H1 (cell line): ENCODE results near the gene ASPHD2. TPM values are rescaled to one million over a fixed set of nuclear protein-coding genes. Genes with fewer than 3 reads are reported as not detected.

Experiments used
- CTCF ChIA-PET: fragments of 300-600 bp; sonication (Branson Sonifier 250); formaldehyde crosslinking; loops from one replicate; lab custom pipeline; 2021; ENCODE audit not compliant: partially characterized antibody; lab: Charles Lee
- POLR2A ChIA-PET: fragments of 300-600 bp; sonication (Branson Sonifier 250); formaldehyde crosslinking; loops from one replicate; lab custom pipeline; 2021; ENCODE audit warnings: inconsistent platforms; ENCODE audit not compliant: partially characterized antibody; lab: Charles Lee
- DNase-seq, 2 experiments: peaks; one replicate each; pipeline versions ENCODE4 v3.0.0 to v3.0.0-alpha.2; 2010 to 2022; ENCODE audit warnings: low spot score in 2 of 2, low read depth in 1 of 2, mixed read lengths in 1 of 2
- FAIRE-seq: peaks from 2 replicates; lab custom pipeline; 2011; peaks lifted over from hg19 to GRCh38; lab: Jason Lieb, UNC
- H2AFZ ChIP-seq: 2 replicates; pipeline ENCODE4 v1.8.1; 2012; ENCODE audit warnings: low read length, inconsistent platforms
- H2AK5ac ChIP-seq: 2 replicates; pipeline ENCODE4 v1.6.1; 2013; ENCODE audit warnings: low read depth, low read length
- H2BK120ac ChIP-seq: replicated peaks from 2 replicates; pipeline ENCODE3; 2013; ENCODE audit warnings: low read depth, low read length, inconsistent platforms
- H2BK12ac ChIP-seq: 2 replicates; pipeline ENCODE4 v1.6.1; 2013; ENCODE audit warnings: low read depth, low read length
- H2BK15ac ChIP-seq: 2 replicates; pipeline ENCODE4 v1.6.1; 2013; ENCODE audit warnings: low read length
- H2BK20ac ChIP-seq: 2 replicates; pipeline ENCODE4 v1.6.1; 2013; ENCODE audit warnings: low read length
- H2BK5ac ChIP-seq: 2 replicates; pipeline ENCODE4 v1.6.1; 2013; ENCODE audit warnings: low read depth, low read length
- H3K14ac ChIP-seq: 2 replicates; pipeline ENCODE4 v1.6.1; 2013; ENCODE audit warnings: inconsistent platforms; ENCODE audit not compliant: insufficient read length
- H3K18ac ChIP-seq: 2 replicates; pipeline ENCODE4 v1.6.1; 2013; ENCODE audit warnings: low read length; ENCODE audit errors: extremely low read depth
- H3K23ac ChIP-seq: 2 replicates; pipeline ENCODE4 v1.6.1; 2013; ENCODE audit warnings: inconsistent platforms; ENCODE audit not compliant: insufficient read length
- H3K23me2 ChIP-seq: 2 replicates; pipeline ENCODE4 v1.6.1; 2013; ENCODE audit warnings: low read depth, low read length
- H3K27ac ChIP-seq: 2 replicates; pipeline ENCODE4 v1.6.1; 2011; ENCODE audit warnings: low read depth, low read length, inconsistent platforms
- H3K27me3 ChIP-seq, 4 experiments: replicated peaks in 1 of 4; 1 replicate in 1 of 4; 2 replicates in 3 of 4; pipeline versions ENCODE4 v1.6.1 to v1.8.1; 2011 to 2013; ENCODE audit warnings: low read length in 3 of 4, mild to moderate bottlenecking in 3 of 4, inconsistent platforms in 2 of 4, mixed read lengths in 2 of 4, moderate library complexity in 1 of 4; ENCODE audit not compliant: control insufficient read depth in 3 of 4, insufficient read depth in 3 of 4; ENCODE audit errors: extremely low read depth in 1 of 4
- H3K36me3 ChIP-seq, 4 experiments: 2 replicates each; pipeline versions ENCODE4 v1.6.1 to v1.8.1; 2011 to 2013; ENCODE audit warnings: mild to moderate bottlenecking in 4 of 4, low read length in 3 of 4, moderate library complexity in 2 of 4, control low read depth in 1 of 4, inconsistent platforms in 1 of 4; ENCODE audit not compliant: insufficient read depth in 4 of 4, control insufficient read depth in 2 of 4
- H3K4ac ChIP-seq: replicated peaks from 2 replicates; pipeline ENCODE3; 2013; ENCODE audit warnings: low read length, low read depth, mixed read lengths, inconsistent platforms; ENCODE audit not compliant: insufficient read length
- H3K4me1 ChIP-seq, 4 experiments: replicated peaks in 1 of 4; 1 replicate in 1 of 4; 2 replicates in 3 of 4; pipeline versions ENCODE4 v1.6.1 to v1.8.1; 2011 to 2013; ENCODE audit warnings: low read length in 3 of 4, inconsistent platforms in 2 of 4, mixed read lengths in 1 of 4; ENCODE audit not compliant: insufficient read depth in 4 of 4, control insufficient read depth in 3 of 4
- H3K4me2 ChIP-seq, 2 experiments: 2 replicates each; pipeline versions ENCODE4 v1.6.1 to v1.8.1; 2011 to 2013; ENCODE audit warnings: low read depth in 2 of 2, low read length in 2 of 2, control low read depth in 1 of 2, inconsistent platforms in 1 of 2, mild to moderate bottlenecking in 1 of 2; ENCODE audit not compliant: insufficient read depth in 1 of 2
- H3K4me3 ChIP-seq, 4 experiments: fragments of 200-600, 300-600 bp in 1 of 4; sonication (generic), shearing (Covaris generic), sonication (Bioruptor Twin) in 1 of 4; 2 replicates each; pipeline versions ENCODE4 v1.5.1 to v1.8.1; 2011 to 2016; ENCODE audit warnings: low read length in 4 of 4, low read depth in 3 of 4, control low read depth in 2 of 4, inconsistent platforms in 2 of 4, mild to moderate bottlenecking in 2 of 4, mixed read lengths in 1 of 4, moderate library complexity in 1 of 4; ENCODE audit not compliant: insufficient read depth in 2 of 4; ENCODE audit errors: extremely low read depth in 1 of 4
- H3K56ac ChIP-seq: replicated peaks from 2 replicates; pipeline ENCODE3; 2013; ENCODE audit warnings: low read depth, mild to moderate bottlenecking, mixed read lengths, low read length, inconsistent platforms; ENCODE audit not compliant: insufficient read length
- H3K79me1 ChIP-seq: 2 replicates; pipeline ENCODE4 v1.6.1; 2013; ENCODE audit warnings: low read depth, low read length, control low read depth
- H3K79me2 ChIP-seq, 2 experiments: 2 replicates each; pipeline versions ENCODE4 v1.6.1 to v1.8.1; 2012 to 2013; ENCODE audit warnings: low read length in 2 of 2, mild to moderate bottlenecking in 2 of 2, inconsistent platforms in 1 of 2; ENCODE audit not compliant: insufficient read depth in 2 of 2, control insufficient read depth in 1 of 2
- H3K9ac ChIP-seq, 4 experiments: replicated peaks in 1 of 4; 1 replicate in 1 of 4; 2 replicates in 3 of 4; pipeline versions ENCODE4 v1.6.1 to v1.8.1; 2011 to 2013; ENCODE audit warnings: low read depth in 3 of 4, low read length in 3 of 4, control low read depth in 2 of 4, mild to moderate bottlenecking in 2 of 4, moderate library complexity in 2 of 4, inconsistent platforms in 1 of 4; ENCODE audit errors: extremely low read depth in 1 of 4
- H3K9me3 ChIP-seq, 2 experiments: 2 replicates each; pipeline versions ENCODE4 v1.6.1 to v1.8.1; 2012 to 2013; ENCODE audit warnings: mild to moderate bottlenecking in 2 of 2, moderate library complexity in 2 of 2, control low read depth in 1 of 2, inconsistent platforms in 1 of 2, low read depth in 1 of 2, low read length in 1 of 2, mixed read lengths in 1 of 2; ENCODE audit not compliant: insufficient read depth in 2 of 2
- H4K20me1 ChIP-seq, 2 experiments: replicated peaks in 1 of 2; 2 replicates each; pipeline versions ENCODE3 to v1.8.1; 2011 to 2013; ENCODE audit warnings: inconsistent platforms in 2 of 2, low read length in 2 of 2, mild to moderate bottlenecking in 1 of 2; ENCODE audit not compliant: insufficient read depth in 2 of 2, control insufficient read depth in 1 of 2
- H4K5ac ChIP-seq: 2 replicates; pipeline ENCODE4 v1.6.1; 2013; ENCODE audit warnings: low read length, low read depth, mixed read lengths, inconsistent platforms; ENCODE audit not compliant: insufficient read length
- H4K8ac ChIP-seq: 2 replicates; pipeline ENCODE4 v1.8.0; 2013; ENCODE audit warnings: mild to moderate bottlenecking, moderate library complexity, low read length, inconsistent platforms; ENCODE audit not compliant: insufficient read depth; ENCODE audit errors: extremely low read depth
- H4K91ac ChIP-seq: replicated peaks from 2 replicates; pipeline ENCODE3; 2013; ENCODE audit warnings: low read length, mixed read lengths, inconsistent platforms; ENCODE audit not compliant: insufficient read length
- ASH2L ChIP-seq: fragments of 200-600, 300-600 bp; sonication (generic); IDR thresholded peaks from one replicate; pipeline ENCODE4 v1.7.1; 2017; ENCODE audit warnings: low read length
- EGR1 ChIP-seq: IDR thresholded peaks from 2 replicates; pipeline ENCODE4 v1.6.1; 2011; ENCODE audit warnings: low read depth, low read length, borderline replicate concordance
- MAFK ChIP-seq: IDR thresholded peaks from 2 replicates; pipeline ENCODE4 v1.6.1; 2012; ENCODE audit warnings: low read depth, mild to moderate bottlenecking, improper control_type of control experiment, low read length
- USF2 ChIP-seq: IDR thresholded peaks from 2 replicates; pipeline ENCODE4 v1.6.1; 2011; ENCODE audit warnings: low read length, improper control_type of control experiment
- WGBS, 2 experiments: shearing (Covaris generic) in 1 of 2; methylation state at CpG; one replicate each; pipeline versions ENCODE4 v1.1.6 to v1.1.7; 2013 to 2015; ENCODE audit warnings: low lambda C conversion rate in 2 of 2, mixed read lengths in 2 of 2, inconsistent platforms in 1 of 2, low coverage in 1 of 2, missing lambda C conversion rate in 1 of 2; ENCODE audit not compliant: insufficient replicate concordance in 2 of 2, insufficient coverage in 1 of 2, insufficient read length in 1 of 2; ENCODE audit errors: extremely low coverage in 1 of 2, missing lambda C conversion rate in 1 of 2; 5-methylcytosine and 5-hydroxymethylcytosine counted together
- polyA plus RNA-seq, 7 experiments: library from polyadenylated mRNA; depleted of rRNA in 3 of 7; stranded (reverse) in 5 of 7; unstranded in 2 of 7; fragments of >200 nt in 5 of 7; fragments of 200-250 nt in 2 of 7; gene quantifications; 1 replicate in 5 of 7; 2 replicates in 1 of 7; 4 replicates in 1 of 7; pipeline versions ENCODE4 v1.2.1 to v1.2.3, GENCODE V29; 2011 to 2013; ENCODE audit warnings: missing spikeins in 2 of 7, mixed read lengths in 2 of 7
- total RNA-seq: library from RNA; stranded (reverse); fragmentation: NEBNext Ultra II Directional; extraction: Animal tissue kit (Norgen Biotek cat#: 25700); gene quantifications from 2 replicates; pipeline ENCODE4 v1.2.1, GENCODE V29; 2021

ASPHD2 gene
- total and polyA plus RNA-seq, 2 of the 8 experiments (the other 6 are each of a cell fraction or from before 2014, with no cell fraction given): 7.2 to 11.0 TPM

- WGBS, 2 experiments: 67% methylated on average over 1 of the region's 1 CpG; no CpG with 5 or more reads in 1 of the 2 experiments
- Histone ChIP-seq H3K4me3 (no peak overlapping the region), H4K20me1 (no peaks in the 10 kb centered on the region), H4K8ac (no peak overlapping the region), H2AK5ac (no peak overlapping the region), H3K23ac (no peak overlapping the region), H2BK120ac (no peak overlapping the region), H3K9ac (no peak overlapping the region), H3K18ac (no peak overlapping the region; the same call in 1 of the 2 replicates), H3K23me2 (no peaks in the 10 kb centered on the region), H3K27me3 (no peaks in the 10 kb centered on the region), H3K36me3 (no peaks in the 10 kb centered on the region), H3K56ac (no peak overlapping the region), H2BK5ac (no peak overlapping the region), H3K4me2 (no peak overlapping the region)
- FAIRE-seq: no peak
- DNase-seq: no peak
- CTCF ChIA-PET: interaction anchor here (0.5 to 9.3 kb wide), 10 partner anchors 11 to 1097 kb away, joined by 3 to 98 read pairs (median 5); no protein-coding TSS in a partner anchor
- TF ChIP-seq ASH2L (no peak), EGR1 (no peak), USF2 (peak; percentile 53; the same call in 1 of the 2 replicates), MAFK (no peak)
- TF ChIP-seq, all 59 proteins: peak for 1
- no peaks in the 10 kb centered on the region for H3K4me1 ChIP-seq
- no peak overlapping the region for H2BK12ac ChIP-seq
- H3K14ac ChIP-seq: no peak overlapping the region
- no peak overlapping the region for H4K5ac ChIP-seq
- no peak overlapping the region for H4K91ac ChIP-seq
- no peaks in the 10 kb centered on the region for H3K79me2 ChIP-seq
- no peak overlapping the region for H3K27ac ChIP-seq
- no peaks in the 10 kb centered on the region for H3K79me1 ChIP-seq
- POLR2A ChIA-PET: no interaction called here
- H2AFZ ChIP-seq: no peak overlapping the region
- no peak overlapping the region for H2BK15ac ChIP-seq
- no peak overlapping the region for H3K4ac ChIP-seq
- no peaks in the 10 kb centered on the region for H3K9me3 ChIP-seq
- H2BK20ac ChIP-seq: no peak overlapping the region
Observed at GRCh38 chr22:26399289-26399688, 29.8 kb upstream of the ASPHD2 start.
